Activated T-cell treated with anti-CD3 and anti-CD28 coated beads for 1 hour (primary cell): ENCODE measurements around the gene CLEC16A.

ENCODE experiments used
- DNase-seq: peaks from one replicate; pipeline ENCODE4 v3.0.0-alpha.2; 2020; ENCODE audit warnings: low read depth

Gene CLEC16A

GRCh38 chr16:11060842-11061241 is 116.5 kb downstream of the CLEC16A start:
- no peak for DNase-seq

- no peak for DNase-seq
These were observed 117.4 kb downstream of the CLEC16A start for GRCh38 chr16:11061629-11062270.

GRCh38 chr16:11063448-11064201 is 119.3 kb downstream of the CLEC16A start:
- no peak for DNase-seq

DNA sequence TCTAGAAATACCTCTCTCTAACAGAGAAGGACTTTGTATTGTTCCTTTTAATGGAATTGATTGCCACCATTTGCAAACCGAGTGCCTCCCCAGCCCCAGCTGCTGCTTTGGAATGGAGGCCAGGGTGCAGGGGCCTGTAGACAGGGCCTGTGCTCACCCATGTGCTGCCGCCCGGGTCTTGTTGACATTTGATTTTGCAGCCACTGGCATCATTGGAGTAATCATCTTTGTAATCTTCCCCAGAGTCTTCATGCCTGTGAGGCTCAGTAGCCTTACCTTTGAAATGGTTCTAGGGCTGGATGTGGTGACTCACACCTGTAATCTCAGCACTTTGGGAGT is 119.8 kb downstream of the CLEC16A start:
- no peak for DNase-seq

GRCh38 chr16:11064851-11065250 is 120.5 kb downstream of the CLEC16A start:
- no peak for DNase-seq

GRCh38 chr16:11066261-11066870 is 122.0 kb downstream of the CLEC16A start:
- DNase-seq = no peak

- DNase-seq = no peak
These were observed 122.9 kb downstream of the CLEC16A start for GRCh38 chr16:11067266-11067665.

- DNase-seq = no peak
These were observed 123.4 kb downstream of the CLEC16A start for GRCh38 chr16:11067697-11068141.

DNA sequence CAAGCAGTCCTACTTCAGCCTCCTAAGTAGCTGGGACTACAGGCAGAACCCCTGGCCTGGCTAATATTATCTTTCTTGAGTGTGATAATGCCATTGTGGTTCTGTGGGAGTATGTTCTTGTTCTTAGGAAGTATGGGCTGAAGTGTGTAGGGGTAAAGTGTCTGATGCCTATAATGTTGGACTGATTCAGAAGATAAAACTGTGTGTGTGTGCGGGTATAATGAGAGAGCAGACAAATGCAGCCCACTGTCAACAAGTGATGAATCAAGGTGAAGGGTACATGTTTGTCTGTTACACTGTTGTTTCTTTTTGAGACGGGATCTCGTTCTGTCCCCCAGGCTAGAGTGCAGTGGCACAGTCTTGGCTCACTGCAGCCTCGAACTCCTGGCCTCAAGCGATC is 127.5 kb downstream of the CLEC16A start:
- no peak for DNase-seq

DNA sequence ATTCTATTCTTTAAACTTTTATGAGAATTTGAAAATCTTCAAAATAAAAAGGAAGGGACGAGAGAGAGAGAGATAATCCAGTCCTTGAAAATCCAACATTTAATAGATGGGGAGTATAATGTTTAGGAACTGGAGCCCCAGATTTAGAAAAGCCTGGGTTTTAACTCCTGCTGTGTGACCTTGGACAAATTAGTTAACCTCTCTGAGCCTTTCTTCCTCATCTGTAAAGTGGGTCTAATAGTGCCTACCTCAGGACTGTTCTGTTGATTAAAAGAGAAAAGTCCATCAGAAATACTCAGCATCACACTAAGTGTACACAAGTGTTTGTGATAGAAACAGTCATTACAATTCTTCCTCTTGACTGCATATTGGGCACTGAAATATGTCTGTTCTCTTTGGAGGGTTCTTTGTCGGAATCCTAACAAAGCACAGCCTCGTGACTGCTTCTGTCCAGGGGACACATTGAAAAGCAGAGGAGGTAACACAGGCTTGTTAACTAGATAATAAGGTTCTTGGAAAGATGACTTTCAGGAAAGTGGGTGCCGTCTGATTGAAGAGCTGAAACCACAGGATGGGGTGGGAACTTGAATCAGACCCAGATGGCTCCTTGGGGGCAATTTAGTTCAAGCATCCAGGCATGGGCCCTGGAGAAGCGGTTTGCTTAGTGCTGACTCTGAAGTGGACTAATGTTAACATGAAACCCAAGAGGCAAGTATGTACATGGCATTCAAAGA is 128.2 kb downstream of the CLEC16A start:
- DNase-seq = no peak

DNA sequence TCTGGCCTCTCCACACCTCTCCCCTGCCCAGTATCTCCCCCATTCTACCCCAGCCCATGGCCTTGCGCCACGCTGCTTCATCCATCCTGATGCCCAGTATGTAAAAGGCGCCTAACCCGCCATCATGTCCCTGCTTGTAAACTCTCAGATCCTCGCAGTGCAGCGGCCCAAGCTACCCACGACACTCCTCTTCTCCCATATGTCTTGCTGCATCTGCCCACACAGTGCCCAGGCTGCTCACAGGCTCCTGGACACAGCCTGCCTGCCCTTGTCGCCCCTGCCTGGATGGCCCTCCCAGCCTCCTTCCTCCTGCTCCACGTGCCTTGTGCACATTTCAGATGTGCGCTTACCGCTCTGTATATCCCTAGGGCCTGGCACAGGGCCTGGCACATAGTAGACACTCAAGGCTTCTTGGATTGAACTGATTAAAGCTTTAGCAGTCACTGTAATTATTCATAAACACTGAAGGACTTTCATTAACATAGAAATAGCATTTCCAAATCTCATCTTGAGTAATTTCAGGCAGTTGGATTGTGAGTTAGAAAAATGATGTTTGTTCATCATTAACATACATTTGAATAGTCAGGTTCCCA is 129.1 kb downstream of the CLEC16A start:
- no peak for DNase-seq

GRCh38 chr16:11074131-11074530 is 129.8 kb downstream of the CLEC16A start:
- DNase-seq = no peak

DNA sequence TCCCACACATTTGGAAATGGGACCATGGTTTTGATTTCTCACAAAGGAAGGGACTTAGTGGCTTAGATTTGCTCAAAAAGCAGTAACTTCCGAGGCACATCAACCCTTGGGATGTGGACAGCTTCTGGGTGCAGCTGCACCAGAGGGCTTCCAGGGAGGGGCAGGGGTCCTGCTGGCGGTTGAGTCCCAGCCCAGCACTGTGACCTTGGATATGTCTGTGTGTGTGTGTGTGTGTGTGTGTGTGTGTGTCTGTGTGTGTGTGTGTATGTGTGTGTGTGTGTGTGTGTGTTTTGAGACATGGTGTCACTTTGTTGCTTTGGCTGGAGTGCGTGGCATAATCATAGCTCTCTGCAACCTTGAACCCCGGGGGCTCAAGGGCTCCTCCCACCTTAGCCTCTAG is 130.8 kb downstream of the CLEC16A start:
- no peak for DNase-seq

DNA sequence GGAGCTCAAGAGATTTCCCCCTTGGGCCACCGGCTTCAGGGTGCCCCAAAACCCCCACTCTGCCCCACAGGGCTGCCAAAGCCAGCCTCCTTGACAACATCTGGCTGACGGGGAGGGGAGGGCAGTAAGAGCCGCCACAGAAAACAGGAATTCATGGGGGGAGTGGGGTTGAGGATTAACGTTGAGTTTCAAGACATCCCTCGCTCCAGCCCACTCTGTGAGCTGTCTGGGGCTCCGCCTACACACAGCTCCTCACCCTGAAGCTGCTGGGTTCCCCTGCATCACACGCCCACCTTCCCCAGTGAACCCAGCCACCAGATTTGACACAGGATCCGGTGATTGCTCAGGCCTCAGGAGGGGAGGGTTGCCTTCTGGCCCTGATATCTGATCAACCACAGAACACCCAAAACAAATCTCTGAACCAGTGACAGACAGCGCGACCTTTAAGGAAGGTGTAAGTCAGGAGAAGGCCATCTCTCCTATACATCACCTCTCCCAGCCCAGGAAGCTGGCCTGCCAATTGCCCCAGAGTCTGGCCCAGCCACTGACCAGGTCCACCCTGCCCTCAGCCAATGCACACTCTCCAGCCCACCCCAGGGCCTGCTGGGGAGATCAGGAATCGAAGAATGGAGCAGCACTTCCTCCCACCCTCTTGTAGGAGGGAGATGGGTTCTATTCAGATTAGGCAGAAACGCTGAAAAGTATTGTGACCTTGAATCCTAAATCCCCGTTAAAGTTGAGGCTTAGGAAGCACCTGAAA is 132.1 kb downstream of the CLEC16A start:
- no peak for DNase-seq

DNA sequence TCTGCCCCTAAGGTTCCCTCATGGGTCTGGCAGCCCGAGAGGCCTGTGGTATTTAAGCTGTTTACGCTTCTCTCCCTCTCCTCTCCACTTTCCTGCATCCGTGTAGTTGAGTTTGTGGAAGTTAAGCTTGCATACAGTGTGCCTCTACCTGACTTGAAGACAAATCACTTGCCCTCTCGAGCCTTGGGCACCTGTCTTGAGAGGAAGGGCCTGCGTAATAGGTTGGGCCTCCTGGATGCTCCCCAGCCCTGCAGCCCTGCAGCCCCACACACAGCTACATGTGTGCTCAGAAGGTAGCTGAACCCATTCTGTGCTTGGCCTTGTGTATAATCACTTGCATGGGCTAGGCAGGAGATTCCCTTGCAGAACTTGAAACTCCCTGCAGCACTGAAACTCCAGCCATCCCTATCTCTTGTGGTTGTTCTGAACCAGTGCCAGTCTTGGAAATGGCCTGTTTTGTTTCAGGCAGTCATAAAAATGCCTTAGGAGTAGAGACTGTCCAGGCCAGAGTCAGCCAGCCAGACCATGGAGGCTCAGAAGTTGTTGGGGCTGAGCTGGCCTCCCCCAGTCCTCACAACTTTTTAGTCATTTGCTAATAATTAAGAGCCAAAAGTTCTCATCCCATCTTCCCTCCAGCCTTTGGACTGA is 134.6 kb downstream of the CLEC16A start:
- DNase-seq = no peak

GRCh38 chr16:11079652-11080187 is 135.4 kb downstream of the CLEC16A start:
- no peak for DNase-seq

- no peak for DNase-seq
These were observed 136.1 kb downstream of the CLEC16A start for GRCh38 chr16:11080327-11080967.

GRCh38 chr16:11080999-11081630 is 136.8 kb downstream of the CLEC16A start:
- no peak for DNase-seq

DNA sequence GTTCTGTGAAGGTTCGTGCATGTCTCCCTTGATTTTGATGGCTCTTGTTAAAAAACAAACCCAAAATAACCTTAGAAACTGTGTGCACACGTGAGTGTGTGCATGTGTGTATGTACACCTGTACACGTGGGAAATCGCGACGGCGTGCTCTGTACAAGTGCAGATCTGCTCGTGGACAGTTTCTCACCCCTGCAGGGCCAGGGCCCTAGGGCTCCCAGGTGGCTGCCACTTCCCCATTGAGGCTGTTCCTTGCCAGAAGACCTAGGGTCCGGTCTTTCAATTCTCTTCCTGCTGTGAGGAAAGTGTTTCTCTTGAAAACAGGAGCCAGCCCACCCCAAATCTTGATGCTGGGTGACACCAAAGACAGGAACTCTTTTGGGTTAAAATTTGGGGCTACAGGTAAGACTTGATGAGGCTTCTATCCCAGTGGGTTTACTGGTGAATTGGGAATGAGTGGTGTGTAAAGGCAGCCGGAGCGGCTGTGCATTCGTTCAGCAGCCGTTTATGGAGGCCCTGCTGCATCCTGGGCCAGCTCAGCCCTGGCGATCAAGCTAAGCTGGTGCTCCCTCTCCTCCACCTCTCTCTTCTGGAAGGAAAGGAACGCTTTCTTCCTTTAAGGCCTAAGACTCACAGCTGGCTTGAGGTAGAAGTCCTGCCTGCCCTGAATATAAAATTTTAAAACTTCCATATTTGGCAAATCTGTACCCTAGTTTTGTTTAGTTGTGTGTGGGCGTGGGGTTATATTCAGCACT is 137.9 kb downstream of the CLEC16A start:
- no peak for DNase-seq
